ENCODE measurements around the gene CCNI.

- TF ChIP-seq ZNF274 (IDR thresholded peaks at IDR 0.05; ENCODE audit: low read depth, low read length): no peak
- no peak for TF ChIP-seq YY1 (IDR thresholded peaks at IDR 0.05; ENCODE audit: insufficient read depth, insufficient read length)
Measured at GRCh38 chr4:77003400-77003799, 72.4 kb downstream of the CCNI start.
